Kidney epithelial cell (primary cell): ENCODE data around the gene MISP. TPM values are rescaled to one million over a fixed set of nuclear protein-coding genes. Genes with fewer than 3 reads are reported as not detected.

ENCODE experiments used
- DNase-seq: peaks from one replicate; pipeline ENCODE4 v3.0.0-alpha.2; 2010; ENCODE audit warnings: low read depth
- H3K27me3 ChIP-seq: 2 replicates; pipeline ENCODE4 v1.6.0; 2011; ENCODE audit warnings: low read length; ENCODE audit not compliant: control insufficient read depth, insufficient read depth
- H3K36me3 ChIP-seq: 2 replicates; pipeline ENCODE4 v1.5.1; 2011; ENCODE audit warnings: low read length; ENCODE audit not compliant: control insufficient read depth, insufficient read depth
- H3K4me3 ChIP-seq: 2 replicates; pipeline ENCODE4 v1.5.1; 2011; ENCODE audit warnings: low read depth, mild to moderate bottlenecking, control low read depth, low read length
- total RNA-seq: library from RNA; depleted of rRNA; stranded (reverse); fragments of >200 nt; gene quantifications from 2 replicates; pipeline ENCODE4 v1.2.3, GENCODE V29; 2015
- TF ChIP-seq, protein P1 (sequence below): IDR thresholded peaks from 2 replicates; pipeline ENCODE4 v1.5.1; 2011; ENCODE audit warnings: mild to moderate bottlenecking, moderate library complexity, low read length, control low read depth, inconsistent platforms; ENCODE audit not compliant: insufficient read depth, poor library complexity, severe bottlenecking

MISP gene
- total RNA-seq, 1 donor from 2014 or later = 45.6 TPM

GRCh38 chr19:788983-789700 lies 38.2 kb downstream of the MISP start:
- Histone ChIP-seq H3K36me3 (no peaks in the 10 kb centered on the region), H3K4me3 (no peak overlapping the region), H3K27me3 (no peaks in the 10 kb centered on the region)
- DNase-seq = no peak
- TF ChIP-seq, protein P1, sequence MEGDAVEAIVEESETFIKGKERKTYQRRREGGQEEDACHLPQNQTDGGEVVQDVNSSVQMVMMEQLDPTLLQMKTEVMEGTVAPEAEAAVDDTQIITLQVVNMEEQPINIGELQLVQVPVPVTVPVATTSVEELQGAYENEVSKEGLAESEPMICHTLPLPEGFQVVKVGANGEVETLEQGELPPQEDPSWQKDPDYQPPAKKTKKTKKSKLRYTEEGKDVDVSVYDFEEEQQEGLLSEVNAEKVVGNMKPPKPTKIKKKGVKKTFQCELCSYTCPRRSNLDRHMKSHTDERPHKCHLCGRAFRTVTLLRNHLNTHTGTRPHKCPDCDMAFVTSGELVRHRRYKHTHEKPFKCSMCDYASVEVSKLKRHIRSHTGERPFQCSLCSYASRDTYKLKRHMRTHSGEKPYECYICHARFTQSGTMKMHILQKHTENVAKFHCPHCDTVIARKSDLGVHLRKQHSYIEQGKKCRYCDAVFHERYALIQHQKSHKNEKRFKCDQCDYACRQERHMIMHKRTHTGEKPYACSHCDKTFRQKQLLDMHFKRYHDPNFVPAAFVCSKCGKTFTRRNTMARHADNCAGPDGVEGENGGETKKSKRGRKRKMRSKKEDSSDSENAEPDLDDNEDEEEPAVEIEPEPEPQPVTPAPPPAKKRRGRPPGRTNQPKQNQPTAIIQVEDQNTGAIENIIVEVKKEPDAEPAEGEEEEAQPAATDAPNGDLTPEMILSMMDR = no peak

DNA sequence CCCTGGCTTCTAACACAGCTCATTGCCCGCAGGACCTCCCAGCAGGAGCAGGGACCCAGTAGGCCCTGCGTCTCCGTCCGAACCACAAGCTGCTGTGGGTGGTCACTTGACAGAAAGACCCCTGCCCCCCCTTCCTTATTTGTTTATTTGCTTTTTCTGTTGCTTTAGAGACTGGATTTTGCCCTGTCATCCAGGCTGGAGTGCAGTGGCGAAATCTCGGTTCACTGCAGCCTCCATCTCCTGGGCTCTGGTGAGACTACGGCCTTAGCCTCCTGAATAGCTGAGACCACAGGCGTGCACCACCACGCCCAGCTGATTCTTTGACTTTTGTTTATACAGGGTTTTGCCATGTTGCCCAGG lies 38.8 kb downstream of the MISP start:
- no peak for DNase-seq
- H3K4me3 ChIP-seq = no peak overlapping the region
- H3K27me3 ChIP-seq = no peaks in the 10 kb centered on the region
- H3K36me3 ChIP-seq = no peaks in the 10 kb centered on the region
- TF ChIP-seq, protein P1 = no peak

DNA sequence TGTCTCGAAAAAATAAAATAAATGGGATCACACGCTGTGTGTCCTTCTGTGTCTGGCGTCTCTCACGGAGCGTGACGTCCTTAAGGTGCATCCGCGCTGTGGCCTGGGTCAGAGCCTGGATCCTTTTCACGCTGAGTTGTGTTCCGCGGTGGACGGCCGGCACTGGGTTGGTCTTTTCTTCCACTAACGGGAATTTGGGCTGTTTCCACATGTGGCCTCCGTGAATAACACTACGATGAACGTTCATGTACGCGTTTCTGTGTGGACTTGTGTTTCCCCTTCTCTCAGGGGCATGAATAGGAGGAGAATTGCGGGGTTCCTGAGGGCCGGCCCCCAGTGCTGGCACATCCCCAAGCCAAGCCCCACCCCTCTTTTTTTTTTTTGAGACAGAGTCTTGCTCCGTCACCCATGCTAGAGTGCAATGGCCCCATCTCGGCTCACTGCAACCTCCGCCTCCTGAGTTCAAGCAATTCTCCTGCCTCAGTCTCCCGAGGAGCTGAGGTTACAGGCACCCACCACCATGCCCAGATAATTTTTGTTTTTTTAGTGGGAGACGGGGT lies 40.2 kb downstream of the MISP start:
- no peak for DNase-seq

GRCh38 chr19:791567-792305 lies 40.8 kb downstream of the MISP start:
- Histone ChIP-seq H3K4me3 (no peak overlapping the region), H3K36me3 (no peaks in the 10 kb centered on the region), H3K27me3 (no peaks in the 10 kb centered on the region)
- TF ChIP-seq, protein P1 = no peak
- no peak for DNase-seq

More for the DNA sequence above, 40.2 kb downstream of the MISP start:
- Histone ChIP-seq H3K4me3 (no peak overlapping the region), H3K27me3 (no peaks in the 10 kb centered on the region), H3K36me3 (no peaks in the 10 kb centered on the region)
- TF ChIP-seq, protein P1 = no peak

- no peaks in the 10 kb centered on the region for H3K36me3 ChIP-seq
- no peaks in the 10 kb centered on the region for H3K27me3 ChIP-seq
- H3K4me3 ChIP-seq = no peak overlapping the region
- TF ChIP-seq, protein P1 = no peak
- no peak for DNase-seq
These were observed 41.5 kb downstream of the MISP start for GRCh38 chr19:792306-792885.
